Liver (tissue), 3 donors: ENCODE results near the gene RANGAP1.
A peak's percentile ranks its signal among the peaks of the same experiment; 100 is the strongest.

ENCODE experiments used
- JUND ChIP-seq, 2 donors: IDR thresholded peaks; 2 replicates each; pipeline ENCODE4 v1.6.1; 2016; ENCODE audit warnings: antibody characterized with exemption in 2 of 2
- RXRA ChIP-seq, 2 donors: IDR thresholded peaks; 2 replicates each; pipeline ENCODE4 v1.6.1; 2017 to 2018; ENCODE audit warnings: antibody characterized with exemption in 2 of 2, mild to moderate bottlenecking in 1 of 2
- TF ChIP-seq, protein P1 (sequence below): IDR thresholded peaks from 2 replicates; pipeline ENCODE4 v1.6.1; 2016; ENCODE audit warnings: antibody characterized with exemption
- TF ChIP-seq, protein P2 (sequence below): IDR thresholded peaks from 2 replicates; pipeline ENCODE4 v1.6.1; 2016; ENCODE audit warnings: antibody characterized with exemption, mild to moderate bottlenecking
- TF ChIP-seq, protein P3 (sequence below): fragments of 150-350 bp; IDR thresholded peaks from 2 replicates; pipeline ENCODE4 v1.5.1; 2017; ENCODE audit warnings: improper control_type of control experiment, low read depth, low read length; ENCODE audit not compliant: missing input control
- TF ChIP-seq, protein P4 (sequence below): IDR thresholded peaks from 2 replicates; pipeline ENCODE4 v1.6.1; 2016; ENCODE audit warnings: antibody characterized with exemption
- donor health status: healthy.
- donor health status: healthy.

DNA sequence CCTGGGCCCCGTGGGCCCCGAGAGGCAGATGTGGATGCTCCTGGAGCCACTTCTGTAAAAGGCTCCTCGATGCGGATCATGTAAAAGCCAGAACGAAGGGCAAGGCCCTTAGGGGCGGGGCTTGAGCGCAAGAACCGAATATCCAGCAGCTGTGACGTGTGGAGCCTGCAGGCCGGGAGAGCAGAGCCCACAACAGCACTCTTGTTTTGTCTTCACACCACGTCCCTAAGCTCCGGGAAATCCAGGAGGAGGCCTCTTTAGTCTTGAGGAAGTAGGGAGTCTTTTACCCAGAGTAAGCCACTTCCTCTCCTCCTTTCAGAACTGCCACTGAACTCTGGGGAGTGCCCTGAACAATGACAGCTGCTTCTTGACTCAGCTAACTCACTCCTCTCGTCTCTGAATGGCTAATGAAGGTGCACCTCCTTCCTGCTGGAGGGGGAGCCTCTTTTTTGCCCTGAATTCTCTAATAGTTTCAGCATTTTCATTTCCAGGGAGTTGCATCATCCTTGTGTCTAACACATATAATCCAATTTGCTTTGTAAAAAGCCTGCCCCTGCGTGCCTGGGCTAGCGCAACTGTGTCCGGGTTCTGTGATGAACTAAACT, 68.3 kb downstream of the RANGAP1 start:
- TF ChIP-seq, protein P1, sequence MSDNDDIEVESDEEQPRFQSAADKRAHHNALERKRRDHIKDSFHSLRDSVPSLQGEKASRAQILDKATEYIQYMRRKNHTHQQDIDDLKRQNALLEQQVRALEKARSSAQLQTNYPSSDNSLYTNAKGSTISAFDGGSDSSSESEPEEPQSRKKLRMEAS = no peak
- TF ChIP-seq, protein P2, sequence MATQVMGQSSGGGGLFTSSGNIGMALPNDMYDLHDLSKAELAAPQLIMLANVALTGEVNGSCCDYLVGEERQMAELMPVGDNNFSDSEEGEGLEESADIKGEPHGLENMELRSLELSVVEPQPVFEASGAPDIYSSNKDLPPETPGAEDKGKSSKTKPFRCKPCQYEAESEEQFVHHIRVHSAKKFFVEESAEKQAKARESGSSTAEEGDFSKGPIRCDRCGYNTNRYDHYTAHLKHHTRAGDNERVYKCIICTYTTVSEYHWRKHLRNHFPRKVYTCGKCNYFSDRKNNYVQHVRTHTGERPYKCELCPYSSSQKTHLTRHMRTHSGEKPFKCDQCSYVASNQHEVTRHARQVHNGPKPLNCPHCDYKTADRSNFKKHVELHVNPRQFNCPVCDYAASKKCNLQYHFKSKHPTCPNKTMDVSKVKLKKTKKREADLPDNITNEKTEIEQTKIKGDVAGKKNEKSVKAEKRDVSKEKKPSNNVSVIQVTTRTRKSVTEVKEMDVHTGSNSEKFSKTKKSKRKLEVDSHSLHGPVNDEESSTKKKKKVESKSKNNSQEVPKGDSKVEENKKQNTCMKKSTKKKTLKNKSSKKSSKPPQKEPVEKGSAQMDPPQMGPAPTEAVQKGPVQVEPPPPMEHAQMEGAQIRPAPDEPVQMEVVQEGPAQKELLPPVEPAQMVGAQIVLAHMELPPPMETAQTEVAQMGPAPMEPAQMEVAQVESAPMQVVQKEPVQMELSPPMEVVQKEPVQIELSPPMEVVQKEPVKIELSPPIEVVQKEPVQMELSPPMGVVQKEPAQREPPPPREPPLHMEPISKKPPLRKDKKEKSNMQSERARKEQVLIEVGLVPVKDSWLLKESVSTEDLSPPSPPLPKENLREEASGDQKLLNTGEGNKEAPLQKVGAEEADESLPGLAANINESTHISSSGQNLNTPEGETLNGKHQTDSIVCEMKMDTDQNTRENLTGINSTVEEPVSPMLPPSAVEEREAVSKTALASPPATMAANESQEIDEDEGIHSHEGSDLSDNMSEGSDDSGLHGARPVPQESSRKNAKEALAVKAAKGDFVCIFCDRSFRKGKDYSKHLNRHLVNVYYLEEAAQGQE = no peak
- TF ChIP-seq, protein P3, sequence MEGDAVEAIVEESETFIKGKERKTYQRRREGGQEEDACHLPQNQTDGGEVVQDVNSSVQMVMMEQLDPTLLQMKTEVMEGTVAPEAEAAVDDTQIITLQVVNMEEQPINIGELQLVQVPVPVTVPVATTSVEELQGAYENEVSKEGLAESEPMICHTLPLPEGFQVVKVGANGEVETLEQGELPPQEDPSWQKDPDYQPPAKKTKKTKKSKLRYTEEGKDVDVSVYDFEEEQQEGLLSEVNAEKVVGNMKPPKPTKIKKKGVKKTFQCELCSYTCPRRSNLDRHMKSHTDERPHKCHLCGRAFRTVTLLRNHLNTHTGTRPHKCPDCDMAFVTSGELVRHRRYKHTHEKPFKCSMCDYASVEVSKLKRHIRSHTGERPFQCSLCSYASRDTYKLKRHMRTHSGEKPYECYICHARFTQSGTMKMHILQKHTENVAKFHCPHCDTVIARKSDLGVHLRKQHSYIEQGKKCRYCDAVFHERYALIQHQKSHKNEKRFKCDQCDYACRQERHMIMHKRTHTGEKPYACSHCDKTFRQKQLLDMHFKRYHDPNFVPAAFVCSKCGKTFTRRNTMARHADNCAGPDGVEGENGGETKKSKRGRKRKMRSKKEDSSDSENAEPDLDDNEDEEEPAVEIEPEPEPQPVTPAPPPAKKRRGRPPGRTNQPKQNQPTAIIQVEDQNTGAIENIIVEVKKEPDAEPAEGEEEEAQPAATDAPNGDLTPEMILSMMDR = no peak
- TF ChIP-seq JUND (IDR thresholded peaks at IDR 0.05) (no peak), RXRA (IDR thresholded peaks at IDR 0.05) (peak in 1 of 2 donors; percentile 8)
- TF ChIP-seq, protein P4, sequence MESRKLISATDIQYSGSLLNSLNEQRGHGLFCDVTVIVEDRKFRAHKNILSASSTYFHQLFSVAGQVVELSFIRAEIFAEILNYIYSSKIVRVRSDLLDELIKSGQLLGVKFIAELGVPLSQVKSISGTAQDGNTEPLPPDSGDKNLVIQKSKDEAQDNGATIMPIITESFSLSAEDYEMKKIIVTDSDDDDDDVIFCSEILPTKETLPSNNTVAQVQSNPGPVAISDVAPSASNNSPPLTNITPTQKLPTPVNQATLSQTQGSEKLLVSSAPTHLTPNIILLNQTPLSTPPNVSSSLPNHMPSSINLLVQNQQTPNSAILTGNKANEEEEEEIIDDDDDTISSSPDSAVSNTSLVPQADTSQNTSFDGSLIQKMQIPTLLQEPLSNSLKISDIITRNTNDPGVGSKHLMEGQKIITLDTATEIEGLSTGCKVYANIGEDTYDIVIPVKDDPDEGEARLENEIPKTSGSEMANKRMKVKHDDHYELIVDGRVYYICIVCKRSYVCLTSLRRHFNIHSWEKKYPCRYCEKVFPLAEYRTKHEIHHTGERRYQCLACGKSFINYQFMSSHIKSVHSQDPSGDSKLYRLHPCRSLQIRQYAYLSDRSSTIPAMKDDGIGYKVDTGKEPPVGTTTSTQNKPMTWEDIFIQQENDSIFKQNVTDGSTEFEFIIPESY = no peak
